GM19025 (cell line): ENCODE measurements around the gene LRRN3.
"Not testable (repeated sequence)": the region's sequence is repeated elsewhere in the genome, so short reads cannot be mapped to it uniquely, and the experiment has no call there.

ENCODE experiments used
- ATAC-seq: cut with Tn5 transposase; IDR thresholded peaks from one replicate; pipeline ENCODE4 v1.9.1; 2021; ENCODE audit warnings: mild to moderate bottlenecking, low read depth, moderate library complexity; ENCODE audit not compliant: unreplicated experiment

Gene LRRN3

DNA sequence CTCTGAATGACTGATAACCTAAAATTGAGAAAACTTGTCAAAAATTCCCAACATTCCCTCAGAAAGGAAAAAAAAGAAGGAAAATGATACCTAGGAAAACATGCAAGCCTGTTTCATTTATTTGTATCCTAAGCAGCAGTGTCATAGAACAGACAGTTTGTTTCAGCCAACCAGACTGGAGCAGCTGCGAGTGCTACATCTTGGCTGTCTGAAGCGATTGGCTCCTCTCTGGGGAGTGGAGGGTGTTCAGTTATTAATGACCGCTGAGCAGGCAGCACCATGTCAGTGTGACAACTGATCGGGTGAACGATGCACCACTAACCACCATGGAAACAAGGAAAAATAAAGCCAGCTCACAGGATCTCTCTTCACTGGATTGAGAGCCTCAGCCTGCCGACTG, at the start of gene LRRN3:
Gene LRRN3, plus strand, starts transcription at position 282 of the 400 bp plus-strand sequence. CDS start 31,646 bp downstream, outside the sequence.
- ATAC-seq, result no peak

DNA sequence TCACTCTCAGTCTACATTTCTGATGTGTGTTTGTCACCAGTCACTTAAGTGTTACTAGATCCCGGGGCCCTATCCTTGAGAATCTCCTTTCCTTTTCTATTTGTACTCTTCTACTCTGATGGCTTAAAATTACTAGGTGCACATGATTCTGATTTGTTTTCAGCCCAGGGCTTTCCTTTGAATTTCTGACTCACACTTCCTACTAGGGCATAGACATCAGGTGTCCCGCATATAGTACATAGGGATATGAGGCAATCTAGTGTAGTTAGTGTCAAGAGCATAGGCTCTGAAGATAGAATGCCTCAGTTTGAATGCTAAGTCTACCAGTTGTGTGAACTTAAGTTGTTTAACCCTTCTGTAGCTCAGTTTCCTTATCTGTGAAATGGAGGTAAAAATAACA, 49.4 kb upstream of the LRRN3 start:
- no peak for ATAC-seq

GRCh38 chr7:111042842-111043241, 48.1 kb upstream of the LRRN3 start:
- ATAC-seq, result no peak

- ATAC-seq, result peak; percentile 88
Observed at GRCh38 chr7:111043561-111043960, 47.4 kb upstream of the LRRN3 start.

DNA sequence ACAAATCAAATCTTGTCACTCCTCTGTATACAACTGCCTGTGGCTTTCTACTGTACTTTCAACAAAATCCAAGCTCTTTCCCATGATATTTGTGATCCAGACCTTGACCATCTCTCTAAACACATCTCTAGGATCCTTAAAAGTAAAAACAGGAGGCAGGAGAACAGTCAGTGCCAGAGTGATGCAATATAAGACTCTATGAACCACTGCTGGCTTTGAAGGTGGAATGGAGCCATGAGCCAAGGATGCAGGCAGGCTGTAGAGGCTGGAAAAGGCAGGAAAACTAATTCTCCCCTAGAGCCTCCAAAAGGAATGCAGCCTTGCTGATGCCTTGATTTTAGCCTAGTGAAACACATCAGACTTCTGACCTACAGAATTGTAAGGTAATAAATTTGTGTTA, 45.5 kb upstream of the LRRN3 start:
- ATAC-seq, result no peak

GRCh38 chr7:111047595-111047994, 43.3 kb upstream of the LRRN3 start:
- ATAC-seq, result no peak

DNA sequence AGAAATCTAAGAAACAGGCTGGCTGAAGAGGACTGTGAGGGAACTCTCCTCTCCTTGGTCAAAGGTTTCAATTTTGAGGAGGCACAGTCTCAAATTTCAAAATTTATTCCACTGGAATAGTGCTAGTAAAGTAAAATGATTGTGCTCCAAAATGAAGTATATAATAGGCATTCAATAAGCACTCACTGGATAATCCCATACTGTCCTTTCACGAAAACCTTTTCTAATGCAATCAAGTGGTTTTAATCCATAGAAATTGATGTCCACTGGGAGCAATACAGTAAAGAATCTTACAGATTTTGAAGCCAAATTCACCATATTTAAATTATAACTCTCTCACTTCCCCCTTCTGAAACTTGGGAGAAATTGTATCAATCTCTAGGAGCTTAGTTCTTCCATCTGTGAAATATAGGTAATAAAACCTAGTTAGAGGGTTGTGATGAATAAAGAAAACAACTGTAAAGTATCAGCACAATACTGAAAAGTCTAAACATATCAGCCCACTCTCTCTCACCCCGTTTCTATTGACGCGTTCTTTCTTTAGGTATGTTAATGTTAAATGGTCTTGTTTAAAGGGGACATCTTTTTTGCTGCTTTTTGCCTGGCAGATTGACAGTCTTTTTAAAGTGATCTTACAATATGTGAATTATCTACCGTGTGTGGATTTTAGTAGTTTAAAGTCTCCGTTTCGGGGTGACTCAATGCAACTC, 40.8 kb upstream of the LRRN3 start:
- no peak for ATAC-seq

GRCh38 chr7:111050875-111051416, 40.0 kb upstream of the LRRN3 start:
- no peak for ATAC-seq

DNA sequence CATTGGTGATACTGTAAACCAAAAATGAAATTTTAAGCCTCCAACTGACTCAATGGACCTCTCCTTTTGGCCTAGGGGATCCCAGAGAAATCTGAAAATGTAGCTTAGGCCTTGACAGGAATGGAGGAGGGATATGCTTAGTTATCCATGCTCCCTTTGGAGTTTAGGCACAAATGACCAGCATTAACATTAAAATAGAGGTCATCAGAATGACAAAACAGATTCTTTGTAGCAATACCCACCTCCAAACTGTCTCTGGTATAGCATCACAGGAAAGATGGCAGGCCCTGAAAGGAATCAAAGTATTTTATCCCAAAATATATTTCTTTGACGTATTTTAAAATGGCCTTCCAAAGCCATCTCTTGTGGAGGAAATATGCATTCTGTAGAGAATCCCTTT, 39.1 kb upstream of the LRRN3 start:
- no peak for ATAC-seq

DNA sequence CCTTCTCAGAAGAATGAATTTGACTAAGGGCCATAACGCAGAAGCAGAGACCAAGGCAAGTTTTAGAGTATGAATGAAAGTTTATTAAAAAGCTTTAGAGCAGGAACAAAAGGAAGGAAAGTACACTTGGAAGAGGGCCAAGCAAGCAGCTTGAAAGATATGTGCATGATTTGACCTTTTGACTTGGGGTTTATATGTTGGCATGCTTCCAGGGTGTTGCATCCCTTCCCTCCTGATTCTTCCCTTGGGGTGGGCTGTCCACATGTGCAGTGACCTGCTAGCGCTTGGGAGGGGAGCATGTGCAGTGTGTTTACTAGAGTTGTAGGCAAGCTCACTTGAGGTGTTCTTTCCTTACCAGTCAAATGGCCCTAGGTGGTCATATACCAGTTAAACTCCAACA, 37.9 kb upstream of the LRRN3 start:
- no peak for ATAC-seq

DNA sequence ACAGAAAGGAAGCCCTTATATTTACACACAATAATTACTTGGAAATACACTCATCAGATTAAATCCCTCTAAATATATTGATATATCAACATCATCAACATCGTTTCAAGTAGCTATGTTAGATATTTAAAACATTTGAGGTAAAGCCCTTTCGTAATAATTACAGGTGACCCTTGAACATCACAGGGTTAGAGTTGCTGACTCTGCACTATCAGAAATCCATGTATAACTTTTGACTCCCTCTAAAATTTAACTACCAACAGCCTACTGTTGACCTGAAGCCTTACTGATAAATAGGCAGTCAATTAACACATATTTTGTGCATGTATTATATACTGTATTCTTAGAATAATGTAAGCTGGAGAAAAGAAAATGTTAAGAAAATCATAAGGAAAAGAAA, 34.6 kb upstream of the LRRN3 start:
- no peak for ATAC-seq

DNA sequence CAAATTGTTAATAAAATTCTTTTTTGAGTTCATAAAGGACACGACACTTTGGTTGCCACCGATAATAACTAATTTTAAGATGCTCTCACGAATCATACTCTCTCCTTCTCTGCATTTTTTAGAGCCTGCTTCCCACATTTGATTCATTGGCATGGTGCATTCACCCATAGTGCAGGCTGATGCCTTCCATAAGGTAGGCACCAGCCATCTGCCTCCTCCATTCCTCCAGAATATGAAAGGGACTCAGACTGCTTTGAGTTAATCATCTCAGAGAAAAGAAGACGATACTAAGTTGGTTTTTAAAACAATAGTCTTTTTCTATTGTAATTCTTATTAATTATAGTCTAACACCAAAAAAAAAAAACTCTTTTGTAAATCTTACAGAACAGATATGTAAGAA, 33.9 kb upstream of the LRRN3 start:
- no peak for ATAC-seq

GRCh38 chr7:111059833-111060232, 31.1 kb upstream of the LRRN3 start:
- no peak for ATAC-seq

DNA sequence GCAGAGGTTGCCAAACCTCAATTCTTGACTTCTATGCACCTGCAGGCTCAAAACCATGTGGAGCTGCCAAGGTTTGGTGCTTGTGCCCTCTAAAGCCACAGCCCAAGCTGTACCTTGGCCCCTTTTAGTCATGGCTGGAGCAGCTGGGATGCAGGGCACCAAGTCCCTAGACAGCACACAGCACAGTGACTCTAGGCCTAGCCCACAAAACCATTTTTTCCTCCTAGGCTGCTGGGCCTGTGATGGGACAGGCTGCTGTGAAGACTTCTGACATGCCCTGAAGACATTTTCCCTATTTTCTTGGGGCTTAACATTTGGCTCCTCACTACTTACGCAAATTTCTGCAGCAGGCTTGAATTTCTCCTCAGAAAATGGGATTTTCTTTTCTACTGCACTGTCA, 27.8 kb upstream of the LRRN3 start:
- ATAC-seq, result no peak

- ATAC-seq, result no peak
Observed at GRCh38 chr7:111067251-111067650, 23.7 kb upstream of the LRRN3 start.

DNA sequence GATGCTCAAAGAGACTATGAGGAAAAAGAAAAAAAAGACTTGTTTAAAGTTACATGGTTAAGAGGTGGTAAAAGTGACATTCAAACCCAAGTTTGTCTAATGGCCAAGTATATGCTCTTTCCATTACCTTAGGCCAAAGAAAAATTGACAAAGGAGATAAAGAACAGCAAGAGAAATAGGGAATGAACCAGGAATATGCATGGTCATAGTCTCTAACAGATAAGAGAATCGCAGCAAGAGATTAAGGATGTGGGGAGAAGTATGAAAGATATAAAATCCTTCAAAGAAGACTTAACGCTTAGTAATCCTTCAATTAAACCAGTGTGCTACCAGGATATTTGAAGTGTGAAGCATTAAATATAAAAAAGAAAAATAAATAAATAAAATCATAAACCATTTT, 23.2 kb upstream of the LRRN3 start:
- no peak for ATAC-seq

DNA sequence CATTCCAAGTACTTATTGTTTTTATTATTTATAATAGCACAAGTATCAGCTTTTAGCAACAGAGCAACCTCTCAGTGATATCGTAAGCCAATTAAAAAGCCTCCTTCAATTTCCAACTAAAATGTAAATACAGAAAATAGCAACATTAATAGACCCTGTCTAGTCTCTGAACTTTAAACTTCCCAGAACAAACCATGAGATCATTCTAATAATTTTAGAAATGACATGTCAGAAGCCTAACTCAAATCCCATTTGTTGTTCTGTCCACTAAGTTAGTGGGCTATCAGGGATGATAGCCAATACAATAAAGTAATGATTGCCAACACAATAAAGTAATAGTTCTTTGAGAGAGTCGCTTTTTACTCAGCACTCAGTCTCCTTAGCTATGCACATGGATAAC, 22.3 kb upstream of the LRRN3 start:
- no peak for ATAC-seq

GRCh38 chr7:111071556-111071955, 19.4 kb upstream of the LRRN3 start:
- ATAC-seq, result no peak

GRCh38 chr7:111072658-111073057, 18.3 kb upstream of the LRRN3 start:
- ATAC-seq, result not testable (repeated sequence)

- no peak for ATAC-seq
Observed at GRCh38 chr7:111074071-111074747, 16.7 kb upstream of the LRRN3 start.

GRCh38 chr7:111074748-111075146, 16.2 kb upstream of the LRRN3 start:
- no peak for ATAC-seq

DNA sequence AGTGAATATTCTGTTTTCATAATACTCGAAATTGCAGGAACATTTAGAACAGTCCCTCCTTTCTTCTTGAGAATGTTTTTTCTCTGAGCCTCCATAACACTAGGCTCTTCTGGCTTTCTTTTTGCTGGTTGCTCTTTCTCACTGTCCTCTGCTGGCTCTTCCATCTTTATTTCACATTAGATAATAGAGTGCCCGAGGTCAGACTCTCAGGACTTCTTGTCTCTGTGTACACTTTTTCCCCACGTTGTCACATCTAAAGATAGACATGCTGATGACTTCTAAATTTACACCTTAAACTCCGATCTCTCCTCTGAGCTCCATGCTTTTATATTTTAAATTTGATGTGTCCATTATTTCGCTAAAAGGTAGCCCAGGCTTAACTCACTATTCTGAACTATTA, 15.4 kb upstream of the LRRN3 start:
- no peak for ATAC-seq
